ENCODE results near the gene MCC. TPM values are rescaled to one million over a fixed set of nuclear protein-coding genes. Genes with fewer than 3 reads are reported as not detected.

Gene MCC
- total RNA-seq, 2 experiments from 2014 or later = 0.25 TPM; not detected in 1

GRCh38 chr5:113282472-113282871, 205.8 kb downstream of the MCC start:
- H4K20me1 ChIP-seq (ENCODE audit: insufficient read depth, low read length) = no peaks in the 10 kb centered on the region
- H3K9me3 ChIP-seq (ENCODE audit: low read length) = no peaks in the 10 kb centered on the region
- H3K4me2 ChIP-seq (ENCODE audit: low read length) = no peak overlapping the region
- no TSS peak for BruUV-seq (replicated peaks)
- H3K27ac ChIP-seq (ENCODE audit: low read depth, low read length, poor library complexity, severe bottlenecking) = no peak overlapping the region
- no peaks in the 10 kb centered on the region for H3K79me2 ChIP-seq (ENCODE audit: insufficient read depth, low read depth, low read length)
- no peak for DNase-seq (ENCODE audit: low spot score)
- no peaks in the 10 kb centered on the region for H3K36me3 ChIP-seq (ENCODE audit: insufficient read depth, low read length)
- no peak overlapping the region for H3K4me3 ChIP-seq (ENCODE audit: low read depth, low read length, poor library complexity, severe bottlenecking)
- ChIA-PET CTCF (ENCODE audit: unreplicated experiment) (no interaction called here), POLR2A (no interaction called here)
- intact Hi-C loops (cut with micrococcal nuclease; ENCODE audit: unreplicated experiment) = no loop called here
- H3K4me1 ChIP-seq (ENCODE audit: insufficient read depth, low read length, poor library complexity, severe bottlenecking) = no peaks in the 10 kb centered on the region
- H3K9me2 ChIP-seq (ENCODE audit: insufficient read depth, low read length) = no peaks in the 10 kb centered on the region
- TF ChIP-seq CTCF (conservative IDR thresholded peaks at IDR 0.05; ENCODE audit: low read length) (no peak), EZH2phosphoT487 (IDR thresholded peaks at IDR 0.05; ENCODE audit: borderline replicate concordance, low read depth, low read length) (no peak)
- no peak overlapping the region for H2AFZ ChIP-seq (ENCODE audit: low read length)

DNA sequence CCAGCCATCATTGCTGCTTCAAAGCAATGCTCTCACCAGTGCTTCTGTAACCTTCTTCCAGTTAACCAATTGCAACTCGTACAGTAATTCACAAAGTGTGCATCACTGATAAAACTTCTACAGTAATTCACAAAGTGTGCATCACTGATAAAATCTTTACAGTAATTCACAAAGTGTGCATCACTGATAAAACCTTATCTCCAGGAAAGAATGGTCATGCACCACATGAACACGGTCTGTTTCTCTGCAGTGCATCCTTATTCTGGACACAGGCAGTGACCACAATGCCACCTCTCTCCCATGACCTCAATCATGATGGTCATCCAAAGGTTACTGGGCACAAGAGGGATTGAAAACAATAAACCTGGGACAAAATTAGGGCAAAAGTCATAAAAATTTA, 207.1 kb downstream of the MCC start:
- Histone ChIP-seq H3K27ac (ENCODE audit: low read depth, low read length, poor library complexity, severe bottlenecking) (no peak overlapping the region), H3K4me2 (ENCODE audit: low read length) (no peak overlapping the region), H4K20me1 (ENCODE audit: insufficient read depth, low read length) (no peaks in the 10 kb centered on the region), H3K79me2 (ENCODE audit: insufficient read depth, low read depth, low read length) (no peaks in the 10 kb centered on the region), H3K36me3 (ENCODE audit: insufficient read depth, low read length) (no peaks in the 10 kb centered on the region), H3K4me1 (ENCODE audit: insufficient read depth, low read length, poor library complexity, severe bottlenecking) (no peaks in the 10 kb centered on the region), H3K4me3 (ENCODE audit: low read depth, low read length, poor library complexity, severe bottlenecking) (no peak overlapping the region), H3K9me3 (ENCODE audit: low read length) (no peaks in the 10 kb centered on the region), H3K9me2 (ENCODE audit: insufficient read depth, low read length) (no peaks in the 10 kb centered on the region), H2AFZ (ENCODE audit: low read length) (no peak overlapping the region)
- no peak for DNase-seq (ENCODE audit: low spot score)
- intact Hi-C loops (cut with micrococcal nuclease; ENCODE audit: unreplicated experiment) = no loop called here
- ChIA-PET CTCF (ENCODE audit: unreplicated experiment) (no interaction called here), POLR2A (interaction anchor here (0.5 to 1.3 kb wide), 3 partner anchors 17 to 612 kb away, joined by 3 to 4 read pairs (median 3); no protein-coding TSS in a partner anchor)
- no peak for TF ChIP-seq CTCF (conservative IDR thresholded peaks at IDR 0.05; ENCODE audit: low read length)
- no peak for TF ChIP-seq EZH2phosphoT487 (IDR thresholded peaks at IDR 0.05; ENCODE audit: borderline replicate concordance, low read depth, low read length)
- no TSS peak for BruUV-seq (replicated peaks)

GRCh38 chr5:113280541-113280940, 207.7 kb downstream of the MCC start:
- Histone ChIP-seq H3K9me2 (ENCODE audit: insufficient read depth, low read length) (no peaks in the 10 kb centered on the region), H2AFZ (ENCODE audit: low read length) (no peak overlapping the region), H3K27ac (ENCODE audit: low read depth, low read length, poor library complexity, severe bottlenecking) (no peak overlapping the region), H4K20me1 (ENCODE audit: insufficient read depth, low read length) (no peaks in the 10 kb centered on the region), H3K4me2 (ENCODE audit: low read length) (no peak overlapping the region), H3K79me2 (ENCODE audit: insufficient read depth, low read depth, low read length) (no peaks in the 10 kb centered on the region), H3K9me3 (ENCODE audit: low read length) (no peaks in the 10 kb centered on the region), H3K4me1 (ENCODE audit: insufficient read depth, low read length, poor library complexity, severe bottlenecking) (no peaks in the 10 kb centered on the region), H3K4me3 (ENCODE audit: low read depth, low read length, poor library complexity, severe bottlenecking) (no peak overlapping the region), H3K36me3 (ENCODE audit: insufficient read depth, low read length) (no peaks in the 10 kb centered on the region)
- intact Hi-C loops (cut with micrococcal nuclease; ENCODE audit: unreplicated experiment) = no loop called here
- TF ChIP-seq EZH2phosphoT487 (IDR thresholded peaks at IDR 0.05; ENCODE audit: borderline replicate concordance, low read depth, low read length) (no peak), CTCF (conservative IDR thresholded peaks at IDR 0.05; ENCODE audit: low read length) (no peak)
- no peak for DNase-seq (ENCODE audit: low spot score)
- BruUV-seq (replicated peaks) = no TSS peak
- POLR2A ChIA-PET = interaction anchor here (0.6 kb wide), 2 partner anchors 328 to 612 kb away, joined by 3 read pairs; no protein-coding TSS in a partner anchor
- CTCF ChIA-PET (ENCODE audit: unreplicated experiment) = no interaction called here
